ENCODE results near the gene UGDH.
"Not testable (repeated sequence)": the region's sequence is repeated elsewhere in the genome, so short reads cannot be mapped to it uniquely, and the experiment has no call there.

UGDH gene

GRCh38 chr4:39458505-39459300 lies 68.5 kb downstream of the UGDH start, which contains the start of the genes LIAS and RPL9:
Gene LIAS (plus strand): TSS chr4:39459056. CDS start chr4:39459118, 62 bp downstream.
Gene RPL9 (minus strand): TSS chr4:39458922. CDS start chr4:39458439, 483 bp downstream.
- DNase-seq (ENCODE audit: low read depth, low spot score): peak; percentile 99
- peak within 1 kb of the TSS; percentile 88 for H3K27ac ChIP-seq

- peak overlapping the region; percentile 88 for H3K27ac ChIP-seq
- not testable (repeated sequence) for DNase-seq (ENCODE audit: low read depth, low spot score)
These were observed 69.1 kb downstream of the UGDH start for GRCh38 chr4:39458161-39458504.

- no peak for DNase-seq (ENCODE audit: low read depth, low spot score)
- H3K27ac ChIP-seq: peak overlapping the region; percentile 88
These were observed 70.1 kb downstream of the UGDH start for GRCh38 chr4:39456946-39457763.

GRCh38 chr4:39455486-39455885 lies 71.8 kb downstream of the UGDH start:
- DNase-seq (ENCODE audit: low read depth, low spot score): no peak
- no peak overlapping the region for H3K27ac ChIP-seq

GRCh38 chr4:39453738-39454137 lies 73.5 kb downstream of the UGDH start:
- no peak overlapping the region for H3K27ac ChIP-seq
- no peak for DNase-seq (ENCODE audit: low read depth, low spot score)

GRCh38 chr4:39452860-39453587 lies 74.2 kb downstream of the UGDH start:
- DNase-seq (ENCODE audit: low read depth, low spot score): no peak
- H3K27ac ChIP-seq: no peak overlapping the region

GRCh38 chr4:39452153-39452859 lies 74.9 kb downstream of the UGDH start:
- no peak overlapping the region for H3K27ac ChIP-seq
- no peak for DNase-seq (ENCODE audit: low read depth, low spot score)

GRCh38 chr4:39451423-39452023 lies 75.7 kb downstream of the UGDH start:
- no peak for DNase-seq (ENCODE audit: low read depth, low spot score)
- no peak overlapping the region for H3K27ac ChIP-seq

- no peak for DNase-seq (ENCODE audit: low read depth, low spot score)
- H3K27ac ChIP-seq: peak overlapping the region; percentile 10
These were observed 76.6 kb downstream of the UGDH start for GRCh38 chr4:39450618-39451017.
